ENCODE data around the gene MLN.

Gene MLN

DNA sequence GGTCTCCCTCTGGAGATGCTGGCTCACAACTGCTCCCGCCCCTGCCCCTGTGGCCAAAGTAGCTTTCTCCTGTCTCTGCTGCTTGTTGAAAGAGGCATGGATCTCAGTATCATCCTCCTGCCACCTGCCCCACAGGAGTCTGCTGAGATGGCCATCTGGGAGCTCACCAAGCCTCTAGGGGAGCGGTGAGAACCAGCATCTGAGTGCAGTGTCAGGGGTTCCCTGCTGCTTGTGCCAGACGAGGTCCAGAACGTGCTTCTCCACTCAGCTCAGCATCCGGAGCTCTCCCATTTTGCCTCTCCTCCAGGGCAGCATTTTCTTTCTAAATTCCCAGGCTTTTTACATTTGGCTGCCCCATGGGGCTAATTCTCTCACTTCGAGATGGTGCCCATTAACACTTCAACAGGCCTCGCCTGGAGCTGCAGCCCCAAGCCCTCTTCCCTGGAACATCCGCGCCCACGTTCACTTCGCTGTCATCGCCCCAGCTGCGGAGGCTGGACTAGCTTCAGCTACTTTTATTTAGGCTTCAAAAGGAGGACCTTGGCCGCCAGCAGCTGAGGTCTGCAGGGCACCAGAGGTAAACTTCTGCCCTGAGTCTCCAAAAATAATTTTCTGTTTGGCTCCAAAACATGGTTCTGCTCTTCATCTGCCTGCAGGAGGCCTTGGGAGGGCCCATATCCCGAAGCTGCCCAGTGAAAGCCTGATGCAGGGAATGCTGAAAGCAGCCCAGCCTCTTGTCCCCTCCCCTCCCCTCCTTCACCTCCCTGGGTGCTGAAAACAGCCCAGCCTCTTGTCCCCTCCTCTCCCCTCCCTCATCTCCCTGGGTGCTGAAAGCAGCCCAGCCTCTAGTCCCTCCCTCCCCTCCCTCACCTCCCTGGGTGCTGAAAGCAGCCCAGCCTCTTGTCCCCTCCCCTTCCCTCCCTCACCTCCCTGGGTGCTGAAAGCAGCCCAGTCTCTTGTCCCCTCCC lies 25.2 kb upstream of the MLN start:
- no peak for DNase-seq
- H3K9me3 Mint-ChIP-seq = no peaks in the 10 kb centered on the region
- peaks cover 0 to 5% of the 10 kb centered on the region in 2 donors for H3K4me1 Mint-ChIP-seq (ENCODE audit: low read depth in 2 of 2)
- H3K27me3 Mint-ChIP-seq = peaks cover 35 to 64% of the 10 kb centered on the region in 2 donors
- H3K27ac Mint-ChIP-seq = no peak overlapping the region
- no peak for ATAC-seq (replicated peaks)
- H3K4me3 Mint-ChIP-seq = no peak overlapping the region
- no peaks in the 10 kb centered on the region for H3K36me3 Mint-ChIP-seq (ENCODE audit: insufficient read depth)

DNA sequence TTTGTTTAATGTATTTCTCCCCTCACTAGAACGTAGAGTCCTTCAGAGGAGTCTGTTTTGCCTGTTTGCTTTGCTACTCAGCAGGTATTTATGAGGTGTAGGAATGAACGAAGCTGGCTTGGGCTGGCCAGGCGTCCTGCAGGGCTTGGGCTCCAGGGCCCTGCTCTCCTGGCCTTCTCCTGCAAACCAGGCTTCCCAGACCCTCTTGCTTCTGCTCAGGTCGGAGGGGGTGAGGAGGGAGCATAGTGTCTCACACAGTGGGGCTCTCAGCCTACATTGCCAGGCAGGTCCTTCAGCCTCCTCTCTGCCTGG lies 24.6 kb upstream of the MLN start:
- DNase-seq (no peak), ATAC-seq (replicated peaks) (no peak)
- no peak overlapping the region for H3K27ac Mint-ChIP-seq
- peaks cover 0 to 5% of the 10 kb centered on the region in 2 donors for H3K4me1 Mint-ChIP-seq (ENCODE audit: low read depth in 2 of 2)
- no peak overlapping the region for H3K4me3 Mint-ChIP-seq
- H3K27me3 Mint-ChIP-seq = peaks cover 35 to 58% of the 10 kb centered on the region in 2 donors
- no peaks in the 10 kb centered on the region for H3K36me3 Mint-ChIP-seq (ENCODE audit: insufficient read depth)
- H3K9me3 Mint-ChIP-seq = no peaks in the 10 kb centered on the region

DNA sequence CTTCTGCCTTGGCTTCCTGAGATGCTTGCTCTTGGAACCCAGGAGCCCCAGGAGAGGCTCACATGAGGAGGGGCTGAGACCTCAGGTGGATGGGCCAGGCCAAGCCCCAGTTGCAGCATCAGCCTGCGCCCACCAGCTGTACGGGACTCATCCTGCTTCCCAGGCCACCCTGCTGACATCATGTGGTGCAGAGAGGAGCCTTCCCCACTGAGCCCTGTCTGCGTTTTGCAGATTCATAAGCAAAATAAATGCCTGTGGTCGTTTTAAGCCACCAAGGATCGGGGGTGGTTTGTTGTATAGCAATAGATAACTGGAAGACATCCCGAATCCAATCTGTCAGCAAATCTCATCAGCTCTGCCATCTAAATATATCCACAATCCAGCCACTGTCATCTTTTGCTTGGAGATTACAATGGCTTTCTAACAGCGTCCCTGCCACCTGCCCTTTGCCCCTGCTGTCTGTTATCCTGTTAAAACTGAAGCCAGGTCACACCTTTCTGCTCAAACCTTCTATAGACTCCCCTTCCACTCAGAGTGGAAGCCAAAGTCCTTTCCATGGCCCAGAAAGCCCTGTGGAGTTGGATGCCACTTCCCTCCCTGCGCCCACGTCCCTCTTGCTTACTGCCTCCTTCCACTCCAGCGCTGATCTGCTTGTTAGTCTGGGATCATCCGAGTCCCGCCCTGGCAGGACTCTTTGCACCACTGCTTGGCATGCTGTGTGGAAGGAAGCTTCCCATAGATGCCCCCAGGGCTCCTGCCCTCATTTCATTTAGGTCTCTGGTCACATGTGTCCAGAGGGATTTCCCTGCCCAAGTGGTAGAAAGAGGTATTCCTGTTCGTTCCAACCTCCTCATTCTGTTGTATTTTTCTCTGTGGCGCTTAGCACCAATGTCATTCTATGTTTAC lies 24.0 kb upstream of the MLN start:
- Mint-ChIP-seq H3K36me3 (ENCODE audit: insufficient read depth) (no peaks in the 10 kb centered on the region), H3K9me3 (no peaks in the 10 kb centered on the region), H3K4me3 (no peak overlapping the region), H3K27ac (no peak overlapping the region), H3K27me3 (peaks cover 35 to 62% of the 10 kb centered on the region in 2 donors), H3K4me1 (ENCODE audit: low read depth in 2 of 2) (peaks cover 0 to 5% of the 10 kb centered on the region in 2 donors)
- DNase-seq (no peak), ATAC-seq (replicated peaks) (no peak)

DNA sequence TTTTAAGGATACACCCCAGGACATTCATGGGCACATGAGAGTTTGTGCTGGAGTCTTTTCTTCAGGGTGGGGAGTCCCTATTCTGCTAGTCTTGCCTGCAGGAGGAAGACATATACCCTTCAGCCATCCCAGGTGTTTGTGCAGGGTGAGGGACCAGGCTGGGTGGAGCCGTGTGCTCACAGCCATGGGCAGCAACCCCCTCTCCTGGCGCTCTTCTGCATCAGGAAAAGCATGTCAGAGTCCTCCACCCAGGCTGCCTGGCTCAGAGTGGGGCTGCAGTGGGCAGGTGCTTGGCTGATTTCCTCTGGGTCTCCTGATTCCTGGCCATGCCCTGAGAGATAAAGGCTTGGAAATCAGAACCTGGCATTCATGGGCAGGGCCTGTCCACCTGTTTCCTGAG lies 22.7 kb upstream of the MLN start:
- ATAC-seq (replicated peaks) = no peak
- DNase-seq = no peak
- Mint-ChIP-seq H3K9me3 (no peaks in the 10 kb centered on the region), H3K4me1 (ENCODE audit: low read depth in 2 of 2) (peaks cover 0 to 5% of the 10 kb centered on the region in 2 donors), H3K27ac (no peak overlapping the region), H3K36me3 (ENCODE audit: insufficient read depth) (no peaks in the 10 kb centered on the region), H3K4me3 (no peak overlapping the region), H3K27me3 (peaks cover 35 to 65% of the 10 kb centered on the region in 2 donors)

DNA sequence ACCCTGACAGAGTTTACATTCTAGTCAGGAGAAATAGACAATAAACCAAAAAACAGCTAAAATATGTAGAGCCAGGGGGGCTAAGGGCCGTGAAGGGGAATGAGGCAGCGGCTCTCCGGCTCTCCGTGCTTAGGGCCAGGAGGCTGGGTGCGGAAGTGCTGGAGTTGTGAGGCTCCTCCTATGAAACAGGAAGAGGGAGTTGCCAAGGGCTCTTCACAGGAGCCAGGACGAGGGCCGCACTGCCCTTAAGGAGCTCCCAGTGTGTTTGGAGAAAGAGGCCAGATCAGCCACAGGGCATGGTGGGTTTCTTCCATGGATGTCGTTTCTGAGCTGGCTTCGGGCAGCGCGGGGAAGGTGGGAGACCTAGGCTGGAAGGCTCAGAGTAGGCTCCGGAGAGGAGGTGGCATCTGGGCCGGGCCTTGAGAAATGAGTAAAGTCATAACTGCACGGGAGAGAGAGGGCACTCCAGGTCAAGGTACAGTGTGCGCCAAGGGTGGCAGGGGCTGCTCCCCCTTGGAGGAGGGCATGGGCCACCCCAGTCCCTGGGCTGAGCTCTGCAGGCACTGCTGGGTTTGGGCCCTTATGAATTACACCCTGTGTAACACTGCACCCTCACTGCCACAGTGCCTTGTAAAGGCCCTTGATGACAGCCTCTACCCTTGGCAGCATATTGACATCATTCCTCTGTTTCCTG lies 20.8 kb upstream of the MLN start:
- H3K9me3 Mint-ChIP-seq = no peaks in the 10 kb centered on the region
- ATAC-seq (replicated peaks) (no peak), DNase-seq (no peak)
- peaks cover 17 to 46% of the 10 kb centered on the region in 2 donors for H3K27me3 Mint-ChIP-seq
- peaks cover 0 to 5% of the 10 kb centered on the region in 2 donors for H3K4me1 Mint-ChIP-seq (ENCODE audit: low read depth in 2 of 2)
- no peaks in the 10 kb centered on the region for H3K36me3 Mint-ChIP-seq (ENCODE audit: insufficient read depth)
- H3K4me3 Mint-ChIP-seq = no peak overlapping the region
- no peak overlapping the region for H3K27ac Mint-ChIP-seq

DNA sequence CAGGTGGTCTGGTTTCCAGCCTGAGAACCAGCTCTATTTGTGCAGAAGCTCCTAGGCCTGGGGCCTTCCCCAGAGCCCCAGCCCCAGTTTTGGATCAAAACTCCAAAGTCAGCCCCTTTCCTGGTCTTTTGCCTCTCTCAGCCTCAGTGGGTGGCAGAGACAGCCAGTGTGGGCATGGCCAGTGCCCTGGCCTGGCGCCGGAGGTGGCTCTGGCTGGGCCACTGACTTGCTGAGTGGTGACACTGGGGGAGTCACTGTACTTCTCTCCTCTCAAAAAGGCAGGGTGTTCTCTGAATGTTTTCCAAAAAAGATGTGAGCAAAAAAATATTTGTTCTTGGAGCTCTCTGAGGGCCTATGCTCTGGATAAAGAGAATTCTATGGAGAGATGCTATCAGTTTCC lies 20.0 kb upstream of the MLN start:
- ATAC-seq (replicated peaks) (no peak), DNase-seq (no peak)
- Mint-ChIP-seq H3K4me3 (no peak overlapping the region), H3K27me3 (peaks cover 13 to 42% of the 10 kb centered on the region in 2 donors), H3K4me1 (ENCODE audit: low read depth in 2 of 2) (peaks cover 0 to 5% of the 10 kb centered on the region in 2 donors), H3K27ac (no peak overlapping the region), H3K36me3 (ENCODE audit: insufficient read depth) (no peaks in the 10 kb centered on the region), H3K9me3 (no peaks in the 10 kb centered on the region)

DNA sequence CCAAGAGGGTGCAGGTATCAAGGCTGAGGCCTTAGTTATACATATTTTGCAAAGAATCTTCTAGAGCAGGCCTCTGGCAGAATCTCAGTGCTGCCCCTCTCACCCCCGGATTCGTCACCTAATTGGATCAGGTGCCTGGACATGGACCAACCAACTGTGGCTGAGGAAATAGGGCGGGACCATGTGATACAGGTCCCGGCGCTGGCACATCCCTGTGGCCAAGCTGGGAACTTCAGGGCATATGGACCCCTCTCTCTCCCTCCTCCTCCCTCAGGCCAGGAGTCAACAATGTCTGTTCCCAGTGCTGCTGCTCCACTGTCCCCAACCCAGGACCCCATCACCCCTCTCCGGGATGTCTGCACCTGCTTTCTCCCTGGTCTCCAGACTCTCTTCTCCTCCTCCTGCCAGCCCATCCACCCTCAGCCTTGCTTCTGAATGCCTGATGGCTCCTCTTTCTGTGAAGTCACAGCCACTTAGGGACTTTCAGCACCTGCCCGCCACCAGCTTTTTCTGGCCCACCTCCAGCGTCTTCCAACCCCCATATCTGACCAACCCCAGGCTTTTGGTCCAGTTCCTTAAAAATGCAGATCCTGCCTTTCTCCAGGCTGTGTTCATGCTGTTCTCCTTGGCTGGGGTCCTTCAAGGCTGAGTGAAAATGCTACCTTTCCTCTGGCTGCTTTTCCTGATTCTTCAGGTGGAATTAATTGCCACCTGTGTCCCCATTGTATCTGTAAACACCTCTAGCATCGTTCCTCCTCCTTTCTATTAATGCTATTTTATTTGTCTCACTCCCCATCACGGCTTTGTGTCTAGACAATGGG lies 19.0 kb upstream of the MLN start:
- ATAC-seq (replicated peaks) (no peak), DNase-seq (no peak)
- no peak overlapping the region for H3K27ac Mint-ChIP-seq
- H3K9me3 Mint-ChIP-seq = no peaks in the 10 kb centered on the region
- H3K4me1 Mint-ChIP-seq (ENCODE audit: low read depth in 2 of 2) = peaks cover 0 to 5% of the 10 kb centered on the region in 2 donors
- peaks cover 2 to 39% of the 10 kb centered on the region in 2 donors for H3K27me3 Mint-ChIP-seq
- no peaks in the 10 kb centered on the region for H3K36me3 Mint-ChIP-seq (ENCODE audit: insufficient read depth)
- H3K4me3 Mint-ChIP-seq = no peak overlapping the region

DNA sequence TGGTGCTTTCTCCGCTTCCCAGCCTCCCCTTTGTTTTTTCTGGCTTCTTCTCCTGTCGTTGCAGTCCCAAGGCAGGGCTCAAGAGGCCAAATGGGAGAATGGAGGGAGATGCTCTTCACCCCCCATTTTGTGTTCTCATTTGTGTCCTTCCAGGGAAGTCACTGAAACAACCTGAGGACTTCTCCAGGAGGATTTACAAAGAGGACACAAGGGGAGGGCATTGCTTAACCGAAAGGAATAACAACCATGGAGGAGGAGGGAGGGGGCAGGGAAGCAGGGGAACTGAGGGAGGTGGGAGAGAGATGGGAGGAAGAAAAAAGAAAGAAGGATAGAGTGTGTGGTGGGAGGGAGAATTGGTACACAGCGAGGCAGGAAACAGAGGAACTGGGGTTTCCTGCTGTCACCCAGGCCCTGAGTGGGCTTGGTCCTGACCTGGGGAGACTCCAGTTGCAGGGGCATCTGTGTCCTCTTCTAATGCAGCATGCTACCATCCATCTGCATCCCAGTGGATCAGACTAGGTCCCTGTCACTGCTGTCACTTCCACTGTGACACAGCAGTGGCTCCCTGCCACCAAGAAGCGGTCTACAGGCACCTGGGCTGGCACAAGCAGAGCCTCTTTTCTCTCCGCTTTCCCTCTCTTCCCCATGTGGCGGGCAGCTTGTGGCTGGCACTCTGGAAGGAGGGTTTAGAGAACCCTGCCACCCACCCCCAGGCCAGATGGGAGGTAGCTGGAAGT lies 17.1 kb upstream of the MLN start:
- no peak overlapping the region for H3K27ac Mint-ChIP-seq
- no peak for ATAC-seq (replicated peaks)
- no peaks in the 10 kb centered on the region for H3K9me3 Mint-ChIP-seq
- H3K4me1 Mint-ChIP-seq (ENCODE audit: low read depth in 2 of 2) = peaks cover 0 to 5% of the 10 kb centered on the region in 2 donors
- no peaks in the 10 kb centered on the region for H3K36me3 Mint-ChIP-seq (ENCODE audit: insufficient read depth)
- H3K4me3 Mint-ChIP-seq = no peak overlapping the region
- no peak for DNase-seq
- peaks cover 0 to 45% of the 10 kb centered on the region in 2 donors for H3K27me3 Mint-ChIP-seq

DNA sequence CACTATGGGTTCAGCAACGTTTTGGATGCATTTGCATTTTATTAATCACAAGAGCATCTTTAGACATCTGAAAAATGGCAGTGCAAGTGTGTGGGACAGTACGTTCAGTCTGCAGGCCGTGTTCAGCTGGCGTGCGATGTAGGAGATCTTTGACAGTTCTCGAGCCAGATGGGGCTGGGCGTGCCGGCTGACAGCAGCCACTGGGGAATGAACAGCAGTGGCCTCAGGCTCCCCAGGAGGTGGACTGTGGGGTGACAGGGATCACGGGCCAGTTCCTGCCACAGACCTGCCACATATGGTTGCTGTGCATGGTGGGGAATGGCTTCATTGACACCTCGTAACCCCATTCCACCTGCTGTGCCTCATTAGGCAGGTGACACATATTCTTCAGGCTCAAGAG lies 16.4 kb upstream of the MLN start:
- DNase-seq (no peak), ATAC-seq (replicated peaks) (no peak)
- no peak overlapping the region for H3K4me3 Mint-ChIP-seq
- H3K9me3 Mint-ChIP-seq = no peaks in the 10 kb centered on the region
- no peak overlapping the region for H3K27ac Mint-ChIP-seq
- H3K27me3 Mint-ChIP-seq = peaks cover 7 to 48% of the 10 kb centered on the region in 2 donors
- no peaks in the 10 kb centered on the region for H3K36me3 Mint-ChIP-seq (ENCODE audit: insufficient read depth)
- peaks cover 3 to 5% of the 10 kb centered on the region in 2 donors for H3K4me1 Mint-ChIP-seq (ENCODE audit: low read depth in 2 of 2)

DNA sequence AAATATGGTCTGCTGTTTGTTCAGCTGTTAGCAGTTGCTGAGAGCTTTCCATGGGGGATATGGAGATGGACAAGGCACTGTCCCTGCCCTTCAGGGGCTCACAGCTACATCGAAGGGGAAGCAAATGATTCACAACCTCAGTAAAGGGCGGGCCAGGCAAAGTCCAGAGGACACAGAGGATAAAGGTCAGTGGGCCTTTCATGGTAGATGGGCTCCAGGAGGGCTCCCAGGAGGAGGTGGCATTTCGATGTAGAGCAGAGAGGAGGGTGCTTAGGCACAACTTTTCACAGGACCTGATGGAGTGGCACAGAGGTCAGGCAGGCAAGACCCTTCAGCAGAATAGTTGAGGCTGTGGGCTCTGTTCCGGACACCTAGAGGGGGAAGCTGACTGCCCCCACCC lies 15.2 kb upstream of the MLN start:
- DNase-seq (no peak), ATAC-seq (replicated peaks) (no peak)
- Mint-ChIP-seq H3K27me3 (peaks cover 19 to 60% of the 10 kb centered on the region in 2 donors), H3K27ac (no peak overlapping the region), H3K4me1 (ENCODE audit: low read depth in 2 of 2) (peaks cover 5% of the 10 kb centered on the region in 2 donors), H3K36me3 (ENCODE audit: insufficient read depth) (no peaks in the 10 kb centered on the region), H3K4me3 (no peak overlapping the region), H3K9me3 (no peaks in the 10 kb centered on the region)

DNA sequence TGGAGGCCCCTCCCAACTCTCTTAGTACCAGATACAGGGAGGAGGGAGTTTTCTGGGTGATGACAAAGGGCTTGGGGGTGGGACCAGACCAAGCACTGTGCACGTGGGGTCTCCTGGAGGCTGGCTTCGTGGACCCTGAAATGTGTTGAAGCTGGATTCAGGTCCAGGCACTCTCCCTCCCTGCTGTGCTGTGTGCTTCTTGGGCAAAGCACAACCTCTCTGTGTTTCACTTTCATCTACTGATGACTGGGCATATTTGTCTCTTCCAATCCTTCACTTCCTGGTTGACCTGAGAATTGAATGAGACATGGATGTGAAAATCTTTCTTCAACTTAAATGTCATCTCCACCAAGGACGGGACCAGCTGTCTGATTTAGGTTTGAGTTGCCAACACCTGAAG lies 14.5 kb upstream of the MLN start:
- Mint-ChIP-seq H3K9me3 (no peaks in the 10 kb centered on the region), H3K27ac (no peak overlapping the region), H3K4me1 (ENCODE audit: low read depth in 2 of 2) (peaks cover 5 to 8% of the 10 kb centered on the region in 2 donors), H3K36me3 (ENCODE audit: insufficient read depth) (no peaks in the 10 kb centered on the region), H3K4me3 (no peak overlapping the region), H3K27me3 (peaks cover 27 to 66% of the 10 kb centered on the region in 2 donors)
- ATAC-seq (replicated peaks) (no peak), DNase-seq (no peak)

DNA sequence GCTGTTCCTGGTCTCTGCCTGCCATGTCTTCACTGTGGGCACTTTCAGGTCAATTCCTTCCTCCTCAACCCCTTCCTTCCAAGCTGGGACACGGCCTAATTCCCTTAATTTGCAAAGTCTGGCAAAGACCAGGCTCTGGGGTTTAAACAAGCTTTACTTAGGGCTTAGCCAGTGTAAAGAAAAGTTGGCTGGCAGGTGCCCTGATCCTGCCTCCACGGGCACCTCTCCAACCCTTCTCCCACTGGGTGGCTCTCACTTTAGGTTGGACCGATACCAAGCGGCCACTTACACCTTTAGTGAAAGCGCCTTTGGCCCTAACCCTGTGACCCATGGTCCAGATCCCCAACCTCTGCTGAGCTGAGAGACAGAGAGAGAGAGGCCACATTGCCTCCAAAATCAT lies 13.7 kb upstream of the MLN start:
- Mint-ChIP-seq H3K4me3 (no peak overlapping the region), H3K4me1 (ENCODE audit: low read depth in 2 of 2) (peaks cover 5 to 8% of the 10 kb centered on the region in 2 donors), H3K9me3 (no peaks in the 10 kb centered on the region), H3K36me3 (ENCODE audit: insufficient read depth) (peaks cover 3% of the 10 kb centered on the region), H3K27me3 (peaks cover 31 to 66% of the 10 kb centered on the region in 2 donors), H3K27ac (no peak overlapping the region)
- ATAC-seq (replicated peaks) (no peak), DNase-seq (no peak)
